MM.1S (cell line): Measurements from ENCODE around the gene NLRP1.

Experiments
- CTCF ChIP-seq: fragments of 300-600 bp; sonication (generic); IDR thresholded peaks from 2 replicates; pipeline ENCODE4 v1.5.1; 2016; ENCODE audit warnings: antibody characterized with exemption, low read length, mixed read lengths
- EZH2 ChIP-seq: fragments of 300-600 bp; sonication (generic); optimal IDR thresholded peaks from 2 replicates; pipeline ENCODE3; 2017; ENCODE audit warnings: low read depth, mild to moderate bottlenecking, antibody characterized with exemption, low read length, mixed read lengths
- EZH2phosphoT487 ChIP-seq: fragments of 300-600 bp; sonication (generic); IDR thresholded peaks from 2 replicates; pipeline ENCODE4 v1.6.1; 2018; ENCODE audit warnings: antibody characterized with exemption, low read length

GRCh38 chr17:5598457-5598856 lies 14.1 kb upstream of the NLRP1 start:
- TF ChIP-seq EZH2, result no peak
- no peak for TF ChIP-seq CTCF
- no peak for TF ChIP-seq EZH2phosphoT487
